ENCODE data around the gene FLT3. TPM values are rescaled to one million over a fixed set of nuclear protein-coding genes. Genes with fewer than 3 reads are reported as not detected.
"Not testable (repeated sequence)": the region's sequence is repeated elsewhere in the genome, so short reads cannot be mapped to it uniquely, and the experiment has no call there.

Gene FLT3
- total RNA-seq, 1 donor from 2014 or later: not detected

DNA sequence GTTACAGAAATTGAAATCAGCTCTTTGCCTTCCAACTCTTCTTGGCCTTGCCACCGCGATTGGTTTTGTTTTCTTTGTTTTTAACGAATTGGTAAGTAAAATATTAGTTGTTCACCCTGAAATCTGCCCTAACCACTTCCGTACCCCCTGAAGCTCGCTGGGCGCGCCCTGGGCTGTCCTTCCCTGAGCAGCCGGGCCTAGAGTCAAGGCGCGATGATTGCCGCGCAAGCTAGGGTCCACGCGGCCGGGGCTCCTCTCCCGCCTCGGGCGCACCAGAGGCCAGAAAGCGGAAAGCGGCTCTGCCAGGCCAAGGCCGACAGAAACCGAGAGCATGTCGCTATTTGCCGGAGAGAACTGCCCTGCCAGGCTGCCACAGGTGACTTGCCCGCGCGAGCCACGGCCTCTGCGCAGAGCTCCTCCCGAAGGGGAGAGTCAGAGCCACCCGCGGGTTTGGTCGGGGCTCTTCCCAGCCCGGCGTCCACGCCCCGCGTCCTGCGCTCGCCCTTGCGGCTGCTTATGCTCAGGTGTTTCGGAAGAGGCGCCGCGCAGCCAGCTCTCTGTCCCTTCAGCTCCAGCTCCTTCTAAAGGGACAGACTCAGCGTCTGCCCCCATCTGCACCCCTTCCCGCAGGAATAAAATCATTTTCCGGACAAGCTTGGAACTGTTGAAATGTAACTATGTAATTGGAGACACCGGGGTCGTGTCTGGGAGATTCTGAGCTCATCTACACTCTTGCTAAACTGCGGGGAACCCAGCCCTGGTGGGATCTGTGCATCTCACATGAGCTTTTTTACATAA, 124.6 kb downstream of the FLT3 start:
- DNase-seq (ENCODE audit: extremely low read depth, low read depth, low spot score): no peak

GRCh38 chr13:27973961-27974662, 126.3 kb downstream of the FLT3 start:
- DNase-seq (ENCODE audit: extremely low read depth, low read depth, low spot score): no peak

- DNase-seq (ENCODE audit: extremely low read depth, low read depth, low spot score): no peak
Observed at GRCh38 chr13:27973291-27973690, 127.1 kb downstream of the FLT3 start.

DNA sequence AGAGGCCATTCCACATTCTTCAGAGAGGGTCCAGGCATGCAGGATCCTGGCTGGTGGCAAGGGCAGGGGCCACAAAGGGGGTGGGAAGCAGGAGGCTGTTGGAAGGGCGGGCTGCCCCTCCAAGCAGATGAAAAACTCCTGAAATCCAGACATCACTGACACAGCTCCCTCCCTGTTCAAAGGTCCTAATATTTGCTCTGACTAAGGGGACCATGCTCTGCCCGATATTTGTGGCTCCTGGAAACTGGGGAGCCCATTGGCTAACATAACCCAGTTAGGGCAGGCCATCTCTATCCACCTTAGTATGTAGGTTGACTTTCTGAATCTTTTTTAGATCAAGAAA, 127.9 kb downstream of the FLT3 start:
- DNase-seq (ENCODE audit: extremely low read depth, low read depth, low spot score): no peak

DNA sequence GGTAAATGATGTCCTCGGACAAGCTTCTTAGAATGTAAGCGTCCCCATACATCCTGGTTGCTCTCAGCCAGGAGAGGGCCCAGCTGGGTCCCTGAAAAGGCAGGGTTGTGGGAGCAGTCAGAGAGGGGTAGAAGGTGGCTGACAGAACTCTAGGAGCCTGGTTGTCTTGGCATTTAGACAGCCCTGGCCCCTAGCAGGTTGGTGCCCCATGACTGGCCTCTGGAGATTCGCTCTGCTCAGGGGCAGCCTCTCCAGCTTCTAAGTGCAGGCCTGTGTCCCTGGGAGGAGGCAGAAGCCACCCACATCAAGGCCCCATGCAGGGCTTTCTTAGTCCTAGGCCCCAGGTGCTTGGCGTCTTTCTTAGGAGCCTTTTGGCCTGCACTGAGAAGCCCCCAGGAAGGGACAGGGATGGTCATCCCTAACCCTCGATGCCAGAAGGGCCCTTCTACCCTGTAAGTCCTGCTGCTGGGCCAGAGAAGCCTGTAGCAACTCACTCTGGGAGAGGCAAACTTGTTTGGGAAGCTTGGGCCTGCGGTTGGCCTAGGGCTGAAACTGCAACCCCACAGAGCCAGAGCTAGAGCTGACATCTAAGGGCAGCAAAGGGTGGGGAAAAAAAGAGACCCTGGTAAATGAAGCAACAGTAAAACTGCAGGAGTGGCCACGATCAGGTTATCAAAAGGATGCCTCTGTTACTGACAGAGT, 128.4 kb downstream of the FLT3 start:
- no peak for DNase-seq (ENCODE audit: extremely low read depth, low read depth, low spot score)

- no peak for DNase-seq (ENCODE audit: extremely low read depth, low read depth, low spot score)
Observed at GRCh38 chr13:27971236-27971645, 129.1 kb downstream of the FLT3 start.

GRCh38 chr13:27970382-27971235, 129.8 kb downstream of the FLT3 start:
- no peak for DNase-seq (ENCODE audit: extremely low read depth, low read depth, low spot score)

GRCh38 chr13:27969866-27970229, 130.5 kb downstream of the FLT3 start:
- DNase-seq (ENCODE audit: extremely low read depth, low read depth, low spot score): no peak

DNA sequence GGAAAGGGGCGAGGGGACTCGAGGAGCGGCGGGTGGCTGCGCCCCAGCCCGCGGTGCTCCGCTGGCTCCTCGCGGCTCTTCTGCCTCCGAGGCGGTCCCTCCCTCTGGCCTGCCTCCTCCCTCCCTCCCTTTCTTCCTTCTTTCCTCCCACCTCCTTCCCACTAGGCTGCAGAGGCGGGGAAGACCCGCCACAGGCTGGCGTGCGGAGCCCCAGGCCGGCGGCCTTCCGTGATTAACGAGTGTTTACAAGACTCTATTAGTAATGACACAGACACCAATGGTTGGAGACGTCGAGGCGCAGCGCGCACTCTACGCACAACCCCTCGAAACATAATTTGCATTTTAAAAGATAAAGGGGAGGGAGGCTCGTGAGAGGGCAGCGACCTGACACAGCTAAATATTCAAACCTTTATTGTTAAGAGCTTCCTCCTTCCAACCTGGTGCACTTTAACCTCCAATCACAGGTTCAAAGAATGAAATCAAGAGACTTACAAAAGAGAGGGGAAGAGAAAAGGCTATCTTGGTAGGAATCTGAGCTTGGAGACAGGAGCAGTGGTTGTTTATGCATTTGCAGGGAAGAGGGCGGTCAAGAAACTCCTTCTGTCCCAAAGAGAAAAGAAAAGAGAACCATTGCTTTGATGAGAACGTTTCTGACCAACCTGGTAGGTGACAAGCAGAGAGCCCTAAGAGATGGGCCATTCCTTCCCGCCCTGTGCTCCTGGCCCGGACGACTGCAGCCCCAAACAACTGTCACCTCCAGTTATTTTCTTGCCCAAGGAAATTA, 131.1 kb downstream of the FLT3 start, which contains the start of gene CDX2:
CDX2 (minus strand) TSS at position 234 of the 784 bp plus-strand sequence. CDS start 309 bp downstream, outside the sequence.
- DNase-seq (ENCODE audit: extremely low read depth, low read depth, low spot score): no peak

DNA sequence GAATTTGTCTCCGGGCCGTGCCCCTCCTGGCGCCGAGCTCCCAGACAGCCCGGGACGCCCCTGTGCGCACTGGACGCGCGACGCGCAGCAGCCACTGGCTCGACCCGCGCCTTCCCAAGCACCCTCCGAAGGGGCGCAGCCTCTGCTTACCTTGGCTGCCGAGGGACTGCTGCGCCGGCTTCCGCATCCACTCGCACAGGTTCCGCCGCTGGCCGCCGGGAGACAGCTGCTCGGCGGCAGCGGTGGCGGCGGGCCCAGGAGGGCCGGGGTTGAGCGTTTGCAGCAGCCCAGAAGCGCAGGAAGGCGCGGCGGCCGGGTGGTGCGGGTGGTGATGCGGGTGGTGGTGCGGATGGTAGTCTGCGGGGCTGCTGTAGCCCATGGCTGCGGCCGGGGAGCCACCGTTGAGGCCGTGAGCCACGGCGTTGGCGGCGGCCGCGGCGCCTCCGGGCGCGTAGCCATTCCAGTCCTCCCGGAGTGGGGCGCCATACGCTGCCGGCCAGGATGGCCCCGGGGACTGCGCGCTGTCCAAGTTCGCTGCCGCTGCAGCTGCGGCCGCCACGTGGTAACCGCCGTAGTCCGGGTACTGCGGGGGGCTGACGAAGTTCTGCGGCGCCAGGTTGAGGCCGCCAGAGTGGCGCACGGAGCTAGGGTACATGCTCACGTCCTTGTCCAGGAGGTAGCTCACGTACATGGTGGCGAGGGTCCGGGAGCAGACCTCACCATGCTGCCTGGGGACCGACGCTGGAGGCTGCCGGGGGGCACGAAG, 131.9 kb downstream of the FLT3 start:
- no peak for DNase-seq (ENCODE audit: extremely low read depth, low read depth, low spot score)

GRCh38 chr13:27967736-27968315, 132.6 kb downstream of the FLT3 start:
- no peak for DNase-seq (ENCODE audit: extremely low read depth, low read depth, low spot score)

- no peak for DNase-seq (ENCODE audit: extremely low read depth, low read depth, low spot score)
Observed at GRCh38 chr13:27967203-27967735, 133.1 kb downstream of the FLT3 start.

- DNase-seq (ENCODE audit: extremely low read depth, low read depth, low spot score): no peak
Observed at GRCh38 chr13:27966641-27967202, 133.7 kb downstream of the FLT3 start.

- no peak for DNase-seq (ENCODE audit: extremely low read depth, low read depth, low spot score)
Observed at GRCh38 chr13:27965740-27966640, 134.4 kb downstream of the FLT3 start.

- DNase-seq (ENCODE audit: extremely low read depth, low read depth, low spot score): no peak
Observed at GRCh38 chr13:27965343-27965739, 135.0 kb downstream of the FLT3 start.

DNA sequence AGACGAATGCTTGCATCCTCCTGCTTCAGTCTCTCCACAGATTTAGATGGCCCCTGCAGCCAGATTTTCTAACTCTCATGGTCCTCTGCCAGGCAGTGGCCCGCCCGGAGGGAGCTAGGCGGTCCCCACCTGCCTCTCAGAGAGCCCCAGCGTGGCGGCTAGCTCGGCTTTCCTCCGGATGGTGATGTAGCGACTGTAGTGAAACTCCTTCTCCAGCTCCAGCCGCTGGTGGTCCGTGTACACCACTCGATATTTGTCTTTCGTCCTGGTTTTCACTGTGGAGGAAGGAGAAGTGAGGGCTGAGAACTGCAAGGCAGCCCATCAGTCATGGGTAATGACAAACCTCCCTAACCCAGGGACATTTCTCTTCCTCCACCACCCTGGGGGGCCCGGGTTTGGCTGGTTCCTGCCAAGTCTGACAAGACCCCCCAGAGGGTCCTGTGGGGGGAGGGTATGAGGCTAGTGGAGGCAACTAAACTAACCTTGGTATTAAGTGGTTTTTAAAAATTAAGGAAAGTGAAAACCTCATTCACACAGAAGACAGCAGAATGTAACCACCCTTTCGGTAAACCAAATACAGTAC, 135.5 kb downstream of the FLT3 start:
- no peak for DNase-seq (ENCODE audit: extremely low read depth, low read depth, low spot score)

- not testable (repeated sequence) for DNase-seq (ENCODE audit: extremely low read depth, low read depth, low spot score)
Observed at GRCh38 chr13:27964206-27964605, 136.2 kb downstream of the FLT3 start.
